Progenitor cell of endocrine pancreas (in vitro differentiated cells): Measurements from ENCODE around the gene CUEDC2. TPM values are rescaled to one million over a fixed set of nuclear protein-coding genes. Genes with fewer than 3 reads are reported as not detected.

ENCODE experiments used
- DNase-seq: peaks from one replicate; pipeline ENCODE4 v3.0.0; 2021; ENCODE audit warnings: low spot score; ENCODE audit not compliant: unreplicated experiment
- H3K27ac Mint-ChIP-seq: 2 replicates; pipeline ENCODE4 v1.8.0; 2021; ENCODE audit warnings: mild to moderate bottlenecking, moderate library complexity, mixed read lengths
- H3K27me3 Mint-ChIP-seq: 2 replicates; pipeline ENCODE4 v1.8.0; 2021; ENCODE audit warnings: mixed read lengths
- H3K36me3 Mint-ChIP-seq: 2 replicates; pipeline ENCODE4 v1.8.0; 2022; ENCODE audit warnings: mixed read lengths; ENCODE audit not compliant: insufficient read depth
- H3K4me1 Mint-ChIP-seq: 2 replicates; pipeline ENCODE4 v1.8.0; 2021; ENCODE audit warnings: low read depth, mixed read lengths
- H3K4me3 Mint-ChIP-seq: 2 replicates; pipeline ENCODE4 v1.8.0; 2021; ENCODE audit warnings: low read depth, mild to moderate bottlenecking, moderate library complexity, mixed read lengths
- H3K9me3 Mint-ChIP-seq: 2 replicates; pipeline ENCODE4 v1.8.0; 2021; ENCODE audit warnings: low read depth, mixed read lengths
- CTCF ChIP-seq: fragments of 200-600 bp; sonication (generic); IDR thresholded peaks from one replicate; pipeline ENCODE4 v1.5.0; 2021; ENCODE audit warnings: antibody characterized with exemption, mild to moderate bottlenecking; ENCODE audit not compliant: unreplicated experiment
- total RNA-seq: library from RNA; stranded (reverse); gene quantifications from 2 replicates; pipeline ENCODE4 v1.2.1, GENCODE V29; 2021

Gene CUEDC2
- total RNA-seq, 1 donor from 2014 or later, result 69.9 TPM

- no peak for DNase-seq
- Mint-ChIP-seq H3K36me3 (no peaks in the 10 kb centered on the region), H3K27me3 (peaks cover 50% of the 10 kb centered on the region), H3K27ac (no peak overlapping the region), H3K9me3 (no peaks in the 10 kb centered on the region), H3K4me3 (no peak overlapping the region), H3K4me1 (peaks cover 12% of the 10 kb centered on the region)
- TF ChIP-seq CTCF, result no peak
Observed at GRCh38 chr10:102416695-102417094, 15.7 kb downstream of the CUEDC2 start.

- no peak overlapping the region for H3K4me3 Mint-ChIP-seq
- H3K36me3 Mint-ChIP-seq, result no peaks in the 10 kb centered on the region
- peaks cover 55% of the 10 kb centered on the region for H3K27me3 Mint-ChIP-seq
- H3K4me1 Mint-ChIP-seq, result peaks cover 13% of the 10 kb centered on the region
- no peak overlapping the region for H3K27ac Mint-ChIP-seq
- no peaks in the 10 kb centered on the region for H3K9me3 Mint-ChIP-seq
- no peak for TF ChIP-seq CTCF
- no peak for DNase-seq
Observed at GRCh38 chr10:102416283-102416682, 16.1 kb downstream of the CUEDC2 start.

- H3K4me3 Mint-ChIP-seq, result no peak overlapping the region
- TF ChIP-seq CTCF, result no peak
- no peaks in the 10 kb centered on the region for H3K36me3 Mint-ChIP-seq
- peaks cover 65% of the 10 kb centered on the region for H3K27me3 Mint-ChIP-seq
- DNase-seq, result no peak
- H3K27ac Mint-ChIP-seq, result no peak overlapping the region
- H3K9me3 Mint-ChIP-seq, result no peaks in the 10 kb centered on the region
- peaks cover 14% of the 10 kb centered on the region for H3K4me1 Mint-ChIP-seq
Observed at GRCh38 chr10:102414749-102415148, 17.6 kb downstream of the CUEDC2 start.

- Mint-ChIP-seq H3K36me3 (no peaks in the 10 kb centered on the region), H3K4me1 (peaks cover 13% of the 10 kb centered on the region), H3K4me3 (no peak overlapping the region), H3K27me3 (peaks cover 67% of the 10 kb centered on the region), H3K27ac (no peak overlapping the region), H3K9me3 (no peaks in the 10 kb centered on the region)
- no peak for TF ChIP-seq CTCF
- DNase-seq, result no peak
Observed at GRCh38 chr10:102413806-102414561, 18.4 kb downstream of the CUEDC2 start.

- H3K27ac Mint-ChIP-seq, result no peak overlapping the region
- no peak for TF ChIP-seq CTCF
- no peak overlapping the region for H3K4me3 Mint-ChIP-seq
- no peak for DNase-seq
- H3K27me3 Mint-ChIP-seq, result peaks cover 65% of the 10 kb centered on the region
- no peaks in the 10 kb centered on the region for H3K9me3 Mint-ChIP-seq
- H3K36me3 Mint-ChIP-seq, result no peaks in the 10 kb centered on the region
- H3K4me1 Mint-ChIP-seq, result peaks cover 14% of the 10 kb centered on the region
Observed at GRCh38 chr10:102413053-102413705, 19.2 kb downstream of the CUEDC2 start.
